LNCAP (cell line): Measurements from ENCODE around the gene HES3.

ENCODE experiments used
- TF ChIP-seq, protein P1 (sequence below): fragments of 450-650 bp; IDR thresholded peaks from 2 replicates; pipeline ENCODE4 v1.5.1; 2017; ENCODE audit warnings: mild to moderate bottlenecking

The HES3 gene

DNA sequence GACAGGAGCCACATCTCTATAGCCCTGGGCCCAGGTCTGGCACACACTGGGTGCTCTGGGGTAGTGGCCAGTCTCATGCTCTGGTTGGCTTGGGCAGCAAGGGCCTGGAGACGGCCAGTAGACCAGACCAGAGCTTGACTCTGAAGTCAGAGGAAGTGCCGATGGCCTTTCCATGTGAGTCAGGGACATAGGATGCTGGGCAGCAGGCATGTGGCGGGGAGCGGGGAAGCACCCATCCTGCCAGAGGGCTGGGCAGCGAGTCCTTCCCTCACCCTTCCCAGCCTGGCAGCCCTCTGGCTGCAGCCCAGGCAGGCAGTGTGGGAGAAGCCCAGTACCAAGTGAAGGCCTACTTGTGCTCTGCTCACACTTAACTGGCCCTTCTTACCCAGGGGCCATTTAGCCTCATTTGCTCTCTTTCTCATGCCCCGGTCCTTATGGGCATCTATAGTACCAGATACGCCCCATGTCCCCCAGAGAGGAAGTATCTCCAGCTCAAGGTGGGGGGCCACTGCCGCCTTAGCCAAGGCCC lies 13.6 kb downstream of the HES3 start:
- TF ChIP-seq, protein P1, sequence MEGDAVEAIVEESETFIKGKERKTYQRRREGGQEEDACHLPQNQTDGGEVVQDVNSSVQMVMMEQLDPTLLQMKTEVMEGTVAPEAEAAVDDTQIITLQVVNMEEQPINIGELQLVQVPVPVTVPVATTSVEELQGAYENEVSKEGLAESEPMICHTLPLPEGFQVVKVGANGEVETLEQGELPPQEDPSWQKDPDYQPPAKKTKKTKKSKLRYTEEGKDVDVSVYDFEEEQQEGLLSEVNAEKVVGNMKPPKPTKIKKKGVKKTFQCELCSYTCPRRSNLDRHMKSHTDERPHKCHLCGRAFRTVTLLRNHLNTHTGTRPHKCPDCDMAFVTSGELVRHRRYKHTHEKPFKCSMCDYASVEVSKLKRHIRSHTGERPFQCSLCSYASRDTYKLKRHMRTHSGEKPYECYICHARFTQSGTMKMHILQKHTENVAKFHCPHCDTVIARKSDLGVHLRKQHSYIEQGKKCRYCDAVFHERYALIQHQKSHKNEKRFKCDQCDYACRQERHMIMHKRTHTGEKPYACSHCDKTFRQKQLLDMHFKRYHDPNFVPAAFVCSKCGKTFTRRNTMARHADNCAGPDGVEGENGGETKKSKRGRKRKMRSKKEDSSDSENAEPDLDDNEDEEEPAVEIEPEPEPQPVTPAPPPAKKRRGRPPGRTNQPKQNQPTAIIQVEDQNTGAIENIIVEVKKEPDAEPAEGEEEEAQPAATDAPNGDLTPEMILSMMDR: no peak

DNA sequence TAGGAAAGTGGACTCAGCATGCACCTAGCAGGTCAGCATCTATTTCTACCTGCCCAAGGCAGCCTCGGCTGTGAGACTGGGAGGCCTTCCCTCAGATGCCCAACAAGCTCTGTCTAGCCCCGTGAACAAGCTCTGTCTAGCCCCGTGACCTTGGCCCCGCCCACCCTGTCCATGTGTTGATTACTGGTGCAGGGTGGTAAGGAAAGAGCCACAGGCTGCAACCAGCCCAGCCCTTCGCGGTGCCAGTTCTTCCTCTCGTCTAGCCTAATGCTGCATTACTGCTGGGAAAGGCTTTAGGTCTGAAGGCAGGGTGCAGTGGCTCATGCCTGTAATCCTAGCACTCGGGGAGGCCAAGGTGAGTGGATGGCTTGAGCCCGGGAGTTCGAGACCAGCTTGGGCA lies 14.7 kb downstream of the HES3 start:
- TF ChIP-seq, protein P1: no peak

DNA sequence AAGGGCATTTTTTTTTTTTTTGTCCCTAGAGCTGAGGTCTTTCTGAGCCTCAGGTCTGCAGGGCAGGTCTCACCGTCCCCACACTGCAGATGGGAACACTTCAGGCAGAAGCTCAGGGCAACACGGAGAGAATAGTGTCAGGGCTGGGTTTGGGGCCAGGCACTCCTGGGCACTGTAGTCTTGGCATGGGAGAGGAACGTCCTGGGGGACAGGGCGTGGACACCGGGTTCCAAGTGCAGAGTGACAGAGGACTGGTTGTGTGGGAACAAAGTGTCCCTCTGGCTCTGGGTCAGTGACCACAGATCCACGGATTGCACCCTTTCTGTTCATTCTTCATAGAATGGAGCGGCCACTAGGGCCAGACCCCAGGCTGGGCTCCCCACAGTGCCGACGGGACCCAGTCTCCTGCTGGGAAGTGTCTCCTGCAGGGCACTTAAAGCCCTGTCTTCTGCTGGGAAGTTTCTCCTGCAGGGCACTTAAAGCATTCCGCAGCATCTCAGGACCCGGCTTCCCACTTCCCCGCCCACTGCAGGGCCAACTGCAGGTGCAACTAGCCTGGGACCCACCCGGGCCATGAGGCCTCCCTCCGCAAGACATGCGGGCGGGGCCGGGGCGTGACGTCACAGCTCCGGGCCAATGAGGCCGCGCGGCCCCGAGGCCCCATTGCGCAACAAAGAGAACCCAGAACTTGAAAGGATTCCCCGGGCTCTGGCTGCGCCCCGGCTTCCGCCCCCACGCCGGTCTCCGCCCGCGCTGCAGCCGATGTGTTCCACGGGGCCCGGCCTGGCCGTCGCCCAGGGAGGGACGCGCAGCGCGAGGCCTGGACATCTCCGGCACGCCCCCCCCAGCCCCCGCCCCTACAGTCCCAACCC lies 15.7 kb downstream of the HES3 start:
- TF ChIP-seq, protein P1: no peak

DNA sequence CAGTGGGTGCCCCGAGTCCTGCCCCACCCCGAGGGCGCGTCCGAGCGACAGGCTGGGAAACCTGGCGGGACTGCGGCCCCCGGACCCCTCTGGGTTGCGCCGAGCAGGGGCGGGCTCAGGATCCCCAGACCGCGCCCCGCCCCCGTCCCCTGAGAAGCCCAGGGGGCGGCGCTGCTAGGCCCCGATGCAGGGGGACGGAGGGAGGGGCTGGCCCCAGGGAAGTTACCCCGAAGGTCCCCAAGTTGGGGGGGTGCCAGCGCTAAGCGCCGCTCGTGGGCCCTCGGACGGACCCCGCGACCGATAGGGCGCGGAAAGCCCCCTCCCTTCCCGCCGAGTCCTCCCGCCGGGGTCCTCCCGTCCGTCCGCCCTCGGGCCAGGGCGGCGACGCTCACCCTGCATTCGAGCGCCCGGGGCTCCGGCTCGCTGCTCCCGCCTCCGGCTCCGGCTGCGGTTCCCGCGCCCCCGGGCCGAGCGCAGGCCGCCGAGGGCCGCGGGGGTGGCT lies 16.5 kb downstream of the HES3 start:
- TF ChIP-seq, protein P1: no peak

DNA sequence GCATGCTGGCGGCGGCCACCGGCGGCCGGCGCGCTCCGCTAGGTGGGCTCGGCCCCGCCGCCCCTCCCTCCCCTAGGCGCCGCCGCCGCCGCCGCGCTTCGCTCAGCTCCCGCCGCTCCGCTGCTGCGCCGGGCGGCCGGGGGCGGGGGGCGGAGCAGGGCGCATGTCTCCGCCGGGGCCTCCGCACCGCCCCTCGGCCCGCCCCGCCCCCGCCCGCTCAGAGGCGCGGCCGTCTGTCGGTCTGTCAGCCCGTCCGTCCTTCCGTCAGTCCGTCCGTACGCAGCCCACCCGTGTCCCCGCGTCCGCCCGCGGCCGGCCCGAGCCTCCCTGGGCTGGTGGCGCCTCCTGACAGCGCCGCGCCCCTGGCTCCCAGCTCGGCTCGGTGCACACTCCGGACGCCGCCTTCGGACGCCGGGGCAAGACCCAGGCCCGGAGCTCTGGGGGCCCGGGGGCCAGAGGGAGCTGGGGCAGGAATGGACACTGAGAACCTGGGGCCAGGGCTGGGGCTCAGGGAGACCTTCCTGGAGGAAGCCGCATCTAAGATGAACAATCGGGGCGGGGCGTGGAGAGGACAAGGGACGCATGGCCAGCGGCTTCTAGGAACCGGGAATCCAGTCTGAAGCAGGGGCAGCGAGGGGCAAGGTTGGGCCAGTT lies 17.1 kb downstream of the HES3 start, which contains the start of gene GPR153:
Gene GPR153 (minus strand): TSS at position 138 of the 654 bp plus-strand sequence. CDS start 6,193 bp downstream, outside the sequence.
- TF ChIP-seq, protein P1: no peak

DNA sequence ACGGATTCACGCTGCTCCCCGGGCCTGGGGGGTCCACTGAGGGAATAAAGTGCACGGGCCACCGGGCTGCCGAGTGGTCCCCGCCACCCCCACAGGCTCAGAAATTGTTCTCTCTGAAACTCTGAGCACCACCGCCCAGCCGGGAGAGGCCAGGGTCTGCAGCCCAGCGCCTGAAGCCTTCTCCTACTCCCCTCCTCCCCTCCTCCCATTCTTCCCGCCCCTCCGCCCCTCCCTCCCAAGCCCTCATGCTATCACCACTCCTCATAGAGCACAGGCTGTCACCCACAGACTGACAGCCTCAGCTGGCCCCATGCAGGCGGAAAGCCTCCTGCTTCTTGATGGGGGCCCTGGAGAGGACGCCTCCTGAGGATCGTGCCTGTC lies 17.6 kb downstream of the HES3 start:
- TF ChIP-seq, protein P1: no peak

DNA sequence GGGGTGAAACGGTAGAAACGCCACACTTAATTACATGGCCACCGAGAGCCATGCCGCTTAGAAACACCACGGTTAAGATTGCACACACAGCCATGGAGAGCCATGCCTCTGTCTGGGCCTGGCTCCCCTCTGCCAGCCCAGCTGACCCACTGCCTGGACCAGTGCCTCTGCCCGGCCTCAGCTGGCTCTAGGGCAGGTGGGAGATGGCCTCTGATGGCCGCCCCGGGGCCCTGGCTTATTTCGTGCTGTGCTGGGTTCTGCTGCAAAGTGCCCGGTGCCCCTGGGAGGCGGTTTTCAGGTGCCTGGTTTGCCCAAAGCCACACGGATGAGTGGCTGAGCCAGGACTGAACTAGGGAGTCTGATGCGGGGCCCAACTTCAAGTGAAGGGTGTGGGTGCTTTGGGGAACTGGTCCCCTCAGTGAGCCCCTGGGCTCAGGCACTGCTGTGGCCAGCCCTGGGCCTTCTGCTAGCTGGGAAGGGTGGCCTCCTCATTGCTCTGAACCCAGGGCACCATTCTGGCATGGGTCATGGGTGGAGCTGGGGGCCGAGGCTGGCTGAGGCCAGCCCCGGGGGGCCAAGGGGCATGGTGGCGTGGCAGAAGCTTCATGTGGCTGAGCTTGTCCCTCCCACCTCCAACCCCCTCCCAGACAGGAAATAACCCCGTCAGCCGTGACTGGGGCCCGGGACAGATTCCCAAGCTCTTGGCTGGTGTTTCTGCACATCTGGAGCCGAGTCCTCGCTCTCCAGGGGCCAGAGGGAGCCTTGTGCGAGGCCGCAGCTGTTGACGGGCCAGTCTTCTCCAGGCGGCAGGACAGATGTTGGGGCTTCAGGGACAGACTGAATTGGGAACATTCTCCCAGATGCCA lies 18.8 kb downstream of the HES3 start:
- TF ChIP-seq, protein P1: no peak
